ENCODE results near the gene JAKMIP2.

JAKMIP2 gene

DNA sequence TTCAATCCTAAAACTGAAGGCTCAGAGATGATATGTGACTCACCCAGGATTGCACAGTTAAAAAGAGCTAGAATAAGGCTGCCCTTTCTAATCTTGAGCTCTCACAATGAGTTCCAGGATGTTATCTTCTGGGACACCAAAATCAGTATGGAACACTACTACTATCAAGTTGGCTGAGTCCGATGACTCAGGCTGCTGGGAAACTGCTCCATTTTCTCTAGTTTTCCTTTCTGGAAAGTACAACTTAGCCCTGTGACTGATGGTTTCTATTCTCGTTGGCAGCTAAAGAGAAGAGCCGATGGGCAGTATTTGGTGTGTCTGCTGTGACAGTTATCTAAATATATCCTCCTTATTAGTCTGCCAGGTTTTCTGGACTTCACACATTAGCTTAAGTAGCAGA lies 234.8 kb downstream of the JAKMIP2 start:
- H3K4me3 ChIP-seq (ENCODE audit: low read depth, low read length): no peak overlapping the region
- no peak for DNase-seq (ENCODE audit: low read depth)
- TF ChIP-seq, protein P1, sequence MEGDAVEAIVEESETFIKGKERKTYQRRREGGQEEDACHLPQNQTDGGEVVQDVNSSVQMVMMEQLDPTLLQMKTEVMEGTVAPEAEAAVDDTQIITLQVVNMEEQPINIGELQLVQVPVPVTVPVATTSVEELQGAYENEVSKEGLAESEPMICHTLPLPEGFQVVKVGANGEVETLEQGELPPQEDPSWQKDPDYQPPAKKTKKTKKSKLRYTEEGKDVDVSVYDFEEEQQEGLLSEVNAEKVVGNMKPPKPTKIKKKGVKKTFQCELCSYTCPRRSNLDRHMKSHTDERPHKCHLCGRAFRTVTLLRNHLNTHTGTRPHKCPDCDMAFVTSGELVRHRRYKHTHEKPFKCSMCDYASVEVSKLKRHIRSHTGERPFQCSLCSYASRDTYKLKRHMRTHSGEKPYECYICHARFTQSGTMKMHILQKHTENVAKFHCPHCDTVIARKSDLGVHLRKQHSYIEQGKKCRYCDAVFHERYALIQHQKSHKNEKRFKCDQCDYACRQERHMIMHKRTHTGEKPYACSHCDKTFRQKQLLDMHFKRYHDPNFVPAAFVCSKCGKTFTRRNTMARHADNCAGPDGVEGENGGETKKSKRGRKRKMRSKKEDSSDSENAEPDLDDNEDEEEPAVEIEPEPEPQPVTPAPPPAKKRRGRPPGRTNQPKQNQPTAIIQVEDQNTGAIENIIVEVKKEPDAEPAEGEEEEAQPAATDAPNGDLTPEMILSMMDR (IDR thresholded peaks at IDR 0.05; ENCODE audit: control insufficient read depth, extremely low read depth, insufficient read depth): no peak

DNA sequence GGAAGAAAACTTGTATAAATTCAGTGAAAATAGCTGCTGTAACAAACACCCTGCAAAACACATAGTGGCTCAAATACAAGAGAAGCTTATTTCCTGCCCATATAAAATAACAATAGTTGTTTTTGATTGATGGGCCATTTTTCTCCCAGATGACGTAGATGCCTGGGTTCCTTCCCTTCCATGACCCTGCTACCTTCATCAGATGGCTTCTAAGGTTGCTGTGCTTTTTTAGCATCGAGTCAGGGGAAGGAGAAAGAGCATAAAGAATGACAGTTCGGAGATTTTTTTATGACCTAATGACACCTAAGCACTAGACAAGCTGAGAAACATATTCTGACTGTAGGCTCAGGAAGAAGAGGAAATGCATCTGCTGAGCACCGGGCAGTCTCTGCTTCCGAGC lies 238.0 kb downstream of the JAKMIP2 start:
- no peak overlapping the region for H3K4me3 ChIP-seq (ENCODE audit: low read depth, low read length)
- DNase-seq (ENCODE audit: low read depth): no peak
- TF ChIP-seq, protein P1 (IDR thresholded peaks at IDR 0.05; ENCODE audit: control insufficient read depth, extremely low read depth, insufficient read depth): no peak

- TF ChIP-seq, protein P1 (IDR thresholded peaks at IDR 0.05; ENCODE audit: control insufficient read depth, extremely low read depth, insufficient read depth): no peak
- DNase-seq (ENCODE audit: low read depth): no peak
- no peak overlapping the region for H3K4me3 ChIP-seq (ENCODE audit: low read depth, low read length)
These were observed 243.5 kb downstream of the JAKMIP2 start for GRCh38 chr5:147539053-147539452.

DNA sequence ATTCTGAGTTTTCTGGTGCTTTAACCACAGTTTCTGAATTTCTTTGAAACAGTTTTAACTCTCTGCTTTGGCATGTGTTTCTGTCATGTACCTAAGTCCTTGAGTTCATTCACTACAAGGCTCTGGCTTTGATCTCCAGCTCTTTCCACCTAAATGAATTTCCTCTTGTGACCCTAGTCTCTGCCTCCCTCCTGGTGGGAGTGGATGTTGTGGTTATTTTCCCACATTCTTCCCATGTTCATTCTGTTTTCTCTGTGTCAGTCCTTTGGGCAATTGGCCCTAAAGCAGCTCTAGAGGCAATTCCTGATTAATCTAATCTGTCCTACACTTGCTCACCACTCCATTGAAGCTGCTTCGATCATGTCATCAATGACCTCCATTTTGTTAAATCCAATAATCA lies 244.3 kb downstream of the JAKMIP2 start:
- H3K4me3 ChIP-seq (ENCODE audit: low read depth, low read length): no peak overlapping the region
- DNase-seq (ENCODE audit: low read depth): no peak
- TF ChIP-seq, protein P1 (IDR thresholded peaks at IDR 0.05; ENCODE audit: control insufficient read depth, extremely low read depth, insufficient read depth): no peak
